Measurements from ENCODE around the gene ATR.

Gene ATR

GRCh38 chr3:142507241-142507640 lies 71.3 kb downstream of the ATR start:
- no peak for DNase-seq

- no peak for DNase-seq
These were observed 76.1 kb downstream of the ATR start for GRCh38 chr3:142502187-142502985.

- peak; percentile 24 for DNase-seq
These were observed 77.3 kb downstream of the ATR start for GRCh38 chr3:142501004-142501926.

GRCh38 chr3:142500211-142500610 lies 78.3 kb downstream of the ATR start:
- no peak for DNase-seq

GRCh38 chr3:142498397-142499180 lies 79.9 kb downstream of the ATR start:
- no peak for DNase-seq

- DNase-seq = no peak
These were observed 80.8 kb downstream of the ATR start for GRCh38 chr3:142497729-142498128.

- no peak for DNase-seq
These were observed 83.4 kb downstream of the ATR start for GRCh38 chr3:142495103-142495502.

GRCh38 chr3:142492184-142492583 lies 86.3 kb downstream of the ATR start:
- DNase-seq = no peak

- DNase-seq = no peak
These were observed 88.8 kb downstream of the ATR start for GRCh38 chr3:142489572-142490323.

GRCh38 chr3:142484912-142485435 lies 93.6 kb downstream of the ATR start:
- no peak for DNase-seq

- no peak for DNase-seq
These were observed 97.3 kb downstream of the ATR start for GRCh38 chr3:142481196-142481595.

- no peak for DNase-seq
These were observed 107.7 kb downstream of the ATR start for GRCh38 chr3:142470826-142471225.

GRCh38 chr3:142468456-142468855 lies 110.1 kb downstream of the ATR start:
- no peak for DNase-seq

- DNase-seq = no peak
These were observed 110.8 kb downstream of the ATR start for GRCh38 chr3:142467768-142468167.

GRCh38 chr3:142460689-142461088 lies 117.8 kb downstream of the ATR start:
- DNase-seq = no peak

GRCh38 chr3:142459929-142460328 lies 118.6 kb downstream of the ATR start:
- no peak for DNase-seq

GRCh38 chr3:142459096-142459495 lies 119.4 kb downstream of the ATR start:
- no peak for DNase-seq

GRCh38 chr3:142450881-142451280 lies 127.7 kb downstream of the ATR start:
- no peak for DNase-seq

GRCh38 chr3:142450189-142450588 lies 128.3 kb downstream of the ATR start:
- no peak for DNase-seq

- DNase-seq = peak; percentile 83
These were observed 130.4 kb downstream of the ATR start, which contains the start of gene XRN1 for GRCh38 chr3:142447852-142448823. TSS of gene XRN1 (minus strand) at chr3:142448037. CDS start at chr3:142447944, 93 bp downstream.
